SK-N-MC (cell line): ENCODE measurements around the gene PCDH18.

Experiments
- EZH2 ChIP-seq: fragments of 200-600 bp; sonication (generic); IDR thresholded peaks from one replicate; pipeline ENCODE4 v1.6.1; 2017; ENCODE audit warnings: antibody characterized with exemption
- POLR2AphosphoS5 ChIP-seq: IDR thresholded peaks from 2 replicates; pipeline ENCODE4 v1.6.1; 2012; ENCODE audit warnings: mild to moderate bottlenecking, low read depth, low read length, borderline replicate concordance

GRCh38 chr4:137531168-137531985 lies 917 bp downstream of the PCDH18 start:
- TF ChIP-seq POLR2AphosphoS5 = no peak
- no peak for TF ChIP-seq EZH2
